Endothelial cell of umbilical vein (primary cell): Measurements from ENCODE around the gene OGG1. TPM values are rescaled to one million over a fixed set of nuclear protein-coding genes. Genes with fewer than 3 reads are reported as not detected.

Experiments used
- BruUV-seq: library from RNA; stranded (reverse); fragments of 400-500 nt; replicated peaks from 2 replicates; lab custom pipeline; 2021; lab: Mats Ljungman, UMichigan
- CTCF ChIA-PET: fragments of 300-600, 350-600 bp; sonication (Branson Sonifier 250); formaldehyde crosslinking; loops from one replicate; lab custom pipeline; 2021; ENCODE audit warnings: antibody characterized with exemption, inconsistent platforms; lab: Charles Lee
- POLR2A ChIA-PET: fragments of 300-600, 350-600 bp; sonication (Branson Sonifier 250); formaldehyde crosslinking; loops from one replicate; lab custom pipeline; 2021; ENCODE audit warnings: antibody characterized with exemption, inconsistent platforms; lab: Charles Lee
- DNase-seq: peaks from one replicate; pipeline ENCODE4 v3.0.0-alpha.2; 2011; ENCODE audit warnings: low read depth, low spot score
- FAIRE-seq: peaks from 2 replicates; lab custom pipeline; 2011; peaks lifted over from hg19 to GRCh38; lab: Jason Lieb, UNC
- H2AFZ ChIP-seq: 2 replicates; pipeline ENCODE4 v1.6.0; 2012; ENCODE audit warnings: low read depth, low read length, control low read depth, inconsistent platforms
- H3K27ac ChIP-seq: 2 replicates; pipeline ENCODE4 v1.5.1; 2011; ENCODE audit warnings: low read depth, mild to moderate bottlenecking, control low read depth, low read length, moderate library complexity; ENCODE audit not compliant: insufficient read depth
- H3K27me3 ChIP-seq, 2 experiments: 2 replicates each; pipeline versions ENCODE4 v1.6.0 to v1.6.1; 2011; ENCODE audit warnings: low read length in 2 of 2, mixed read lengths in 1 of 2; ENCODE audit not compliant: control insufficient read depth in 2 of 2, insufficient read depth in 2 of 2
- H3K36me3 ChIP-seq, 2 experiments: 2 replicates in 1 of 2; 3 replicates in 1 of 2; pipeline ENCODE4 v1.5.1; 2011; ENCODE audit warnings: low read length in 2 of 2, mild to moderate bottlenecking in 1 of 2, moderate library complexity in 1 of 2; ENCODE audit not compliant: control insufficient read depth in 2 of 2, insufficient read depth in 2 of 2; ENCODE audit errors: extremely low read depth in 1 of 2
- H3K4me1 ChIP-seq: 3 replicates; pipeline ENCODE4 v1.5.1; 2011; ENCODE audit warnings: mild to moderate bottlenecking, low read length; ENCODE audit not compliant: control insufficient read depth, insufficient read depth; ENCODE audit errors: extremely low read depth
- H3K4me2 ChIP-seq: 2 replicates; pipeline ENCODE4 v1.6.1; 2011; ENCODE audit warnings: low read length, control low read depth, mixed read lengths; ENCODE audit not compliant: insufficient read depth
- H3K4me3 ChIP-seq, 3 experiments: fragments of 200-600 bp in 1 of 3; sonication (generic), shearing (Covaris generic) in 1 of 3; replicated peaks in 1 of 3; 2 replicates each; pipeline ENCODE4 v1.5.1; 2011 to 2016; ENCODE audit warnings: control low read depth in 3 of 3, low read length in 3 of 3, mild to moderate bottlenecking in 2 of 3, inconsistent platforms in 1 of 3, low read depth in 1 of 3, moderate library complexity in 1 of 3; ENCODE audit not compliant: insufficient read depth in 1 of 3
- H3K79me2 ChIP-seq: 2 replicates; pipeline ENCODE4 v1.6.0; 2012; ENCODE audit warnings: low read length, inconsistent platforms; ENCODE audit not compliant: control insufficient read depth, insufficient read depth
- H3K9ac ChIP-seq: replicated peaks from 2 replicates; pipeline ENCODE3; 2011; ENCODE audit warnings: low read length, control low read depth; ENCODE audit not compliant: insufficient read depth; ENCODE audit errors: extremely low read depth
- H3K9me1 ChIP-seq: replicated peaks from 3 replicates; pipeline ENCODE4 v1.6.0; 2011; ENCODE audit warnings: mild to moderate bottlenecking, low read length; ENCODE audit not compliant: control insufficient read depth, insufficient read depth; ENCODE audit errors: extremely low read depth
- H3K9me3 ChIP-seq: replicated peaks from 2 replicates; pipeline ENCODE4 v1.5.1; 2012; ENCODE audit warnings: low read length, inconsistent platforms; ENCODE audit not compliant: control insufficient read depth, insufficient read depth
- H4K20me1 ChIP-seq: replicated peaks from 2 replicates; pipeline ENCODE3; 2011; ENCODE audit warnings: mild to moderate bottlenecking, low read length; ENCODE audit not compliant: control insufficient read depth, insufficient read depth; ENCODE audit errors: extremely low read depth
- CTCF ChIP-seq, 2 donors: IDR thresholded peaks; 1 replicate in 1 of 2; 2 replicates in 1 of 2; pipeline ENCODE4 v1.5.1; 2011; ENCODE audit warnings: low read length in 2 of 2, mild to moderate bottlenecking in 2 of 2, moderate library complexity in 2 of 2, control low read depth in 1 of 2, inconsistent platforms in 1 of 2, low read depth in 1 of 2; ENCODE audit not compliant: insufficient read depth in 1 of 2; ENCODE audit errors: extremely low read depth in 1 of 2
- FOS ChIP-seq: IDR thresholded peaks from 2 replicates; pipeline ENCODE4 v1.6.1; 2011; ENCODE audit warnings: mild to moderate bottlenecking, low read length, moderate library complexity, borderline replicate concordance; ENCODE audit not compliant: insufficient read depth
- GATA2 ChIP-seq: IDR thresholded peaks from 2 replicates; pipeline ENCODE4 v1.7.0; 2011; ENCODE audit warnings: low read depth, mild to moderate bottlenecking, moderate library complexity, mixed read lengths, low read length; ENCODE audit not compliant: insufficient read length, insufficient read depth
- POLR2A ChIP-seq: IDR thresholded peaks from 2 replicates; pipeline ENCODE4 v1.6.1; 2012; ENCODE audit warnings: low read depth, mild to moderate bottlenecking, control low read depth, low read length
- POLR2AphosphoS5 ChIP-seq: IDR thresholded peaks from 2 replicates; pipeline ENCODE4 v1.6.1; 2012; ENCODE audit warnings: low read depth, mild to moderate bottlenecking, control low read depth, low read length, moderate library complexity; ENCODE audit not compliant: insufficient read depth
- dilution Hi-C: fragments of 300-500 bp; cut with MboI; formaldehyde crosslinking; loops from one replicate; pipeline ENCODE4 v1.15.0; 2019; ENCODE audit warnings: low sequenced_read_pairs; ENCODE audit not compliant: extremely low pct_ligation_motif_present
- intact Hi-C: fragments of 100-400 bp; cut with micrococcal nuclease; formaldehyde crosslinking; loops from one replicate; pipeline ENCODE4 v1.10.0; 2022
- polyA plus RNA-seq, 4 experiments: library from polyadenylated mRNA; depleted of rRNA in 3 of 4; stranded (reverse) in 3 of 4; unstranded in 1 of 4; fragments of >200 nt; gene quantifications; 2 replicates each; pipeline versions ENCODE4 v1.2.1 to v1.2.3, GENCODE V29; 2011 to 2012; ENCODE audit warnings: missing spikeins in 1 of 4
- total RNA-seq: library from RNA; stranded (reverse); gene quantifications from 2 replicates; pipeline ENCODE4 v1.2.3, GENCODE V29; 2021

OGG1 gene
- total and polyA plus RNA-seq, 2 donors (not counting 3 experiments of a cell fraction or from before 2014, with no cell fraction given) = 24.1 to 32.1 TPM

GRCh38 chr3:9781978-9782603 lies 32.3 kb downstream of the OGG1 start:
- H3K4me1 ChIP-seq = no peaks in the 10 kb centered on the region
- H3K9ac ChIP-seq = no peak overlapping the region
- ChIA-PET CTCF (interaction anchor here (0.6 to 1.5 kb wide), 3 partner anchors 9 to 164 kb away, joined by 3 to 4 read pairs (median 3); partner anchors contain the start of gene TADA3), POLR2A (no interaction called here)
- BruUV-seq = no TSS peak
- H3K27ac ChIP-seq = no peak overlapping the region
- no peak overlapping the region for H3K4me2 ChIP-seq
- no peak for FAIRE-seq
- H4K20me1 ChIP-seq = no peaks in the 10 kb centered on the region
- peaks cover 0 to 5% of the 10 kb centered on the region in 2 experiments for H3K36me3 ChIP-seq
- no peak overlapping the region for H3K4me3 ChIP-seq
- H3K27me3 ChIP-seq = no peaks in the 10 kb centered on the region
- H3K9me1 ChIP-seq = no peaks in the 10 kb centered on the region
- no peaks in the 10 kb centered on the region for H3K79me2 ChIP-seq
- intact Hi-C loops = no loop called here
- DNase-seq = no peak
- dilution Hi-C loops = no loop called here
- no peak overlapping the region for H2AFZ ChIP-seq
- TF ChIP-seq GATA2 (no peak), POLR2AphosphoS5 (no peak), CTCF (IDR thresholded peaks at IDR 0.05; ENCODE audit: extremely low read depth in 1 of 2, insufficient read depth in 1 of 2, low read depth in 1 of 2, low read length in 2 of 2) (no peak), POLR2A (no peak), FOS (no peak)
- H3K9me3 ChIP-seq = no peaks in the 10 kb centered on the region
